GM18519 (cell line): ENCODE results near the gene ZNRF1.
"Not testable (repeated sequence)": the region's sequence is repeated elsewhere in the genome, so short reads cannot be mapped to it uniquely, and the experiment has no call there.

ENCODE experiments used
- ATAC-seq: cut with Tn5 transposase; IDR thresholded peaks from one replicate; pipeline ENCODE4 v1.9.1; 2021; ENCODE audit warnings: mild to moderate bottlenecking, moderate library complexity; ENCODE audit not compliant: unreplicated experiment, low FRiP score

The ZNRF1 gene

DNA sequence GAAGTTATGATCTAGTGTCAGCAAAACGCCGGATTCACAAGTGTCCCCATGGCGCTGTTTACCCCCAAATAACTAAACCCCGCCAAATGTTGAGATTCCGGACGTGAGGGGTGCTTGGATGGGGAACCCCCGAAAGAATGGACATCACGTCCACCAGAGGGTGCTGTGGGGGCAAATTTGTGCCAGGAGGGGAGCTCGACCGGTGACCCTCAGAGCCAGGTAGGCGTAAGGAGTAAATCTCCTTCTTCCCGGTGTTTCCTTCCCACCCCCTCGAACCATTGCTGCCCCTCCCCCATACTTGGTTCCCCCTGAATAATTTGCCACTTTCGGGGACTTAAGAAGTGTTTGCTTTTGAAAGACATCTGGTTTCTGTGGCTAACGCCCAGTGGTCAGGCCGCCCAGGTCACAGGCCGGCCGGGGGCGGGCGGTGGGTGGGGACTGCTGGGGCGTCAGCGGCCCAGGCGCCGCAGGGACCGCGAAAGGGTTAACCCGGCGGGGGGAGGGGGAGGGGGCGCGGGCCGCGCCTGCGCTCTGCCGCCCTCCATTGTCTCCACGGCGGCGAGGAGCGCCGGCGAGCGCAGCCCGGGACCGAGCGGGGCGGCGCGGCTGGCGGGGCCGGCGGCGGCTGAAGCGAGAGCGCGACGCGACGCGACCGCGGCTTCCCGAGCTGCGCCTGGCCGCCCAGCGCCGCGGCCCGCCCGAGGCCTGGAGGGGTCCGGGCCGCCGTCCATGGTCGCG, at the start of gene ZNRF1:
Gene ZNRF1, plus strand, starts transcription at position 544 of the 738 bp plus-strand sequence. CDS start 648 bp downstream, outside the sequence.
- ATAC-seq, result peak; percentile 41

- no peak for ATAC-seq
These were observed 49.5 kb upstream of the ZNRF1 start for GRCh38 chr16:74949309-74949708.

DNA sequence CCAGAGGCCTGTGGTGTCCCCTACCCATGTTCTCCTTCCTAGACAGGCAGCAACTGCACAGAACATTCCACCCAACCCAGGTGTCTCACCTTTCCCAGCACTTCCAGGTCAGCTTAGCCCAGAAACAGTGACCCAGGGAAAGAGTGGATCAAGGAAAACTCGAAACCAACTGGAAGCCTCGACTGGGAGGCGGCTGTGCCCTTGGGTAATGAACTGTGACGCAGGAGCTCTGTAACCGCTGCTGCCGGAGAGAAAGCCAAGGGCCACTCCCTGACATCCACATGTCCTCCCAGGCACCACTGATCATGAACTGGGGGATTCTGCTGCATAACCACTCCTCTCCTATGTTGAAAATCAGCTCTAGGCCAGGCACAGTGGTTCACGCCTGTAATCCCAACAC, 48.3 kb upstream of the ZNRF1 start:
- ATAC-seq, result no peak

DNA sequence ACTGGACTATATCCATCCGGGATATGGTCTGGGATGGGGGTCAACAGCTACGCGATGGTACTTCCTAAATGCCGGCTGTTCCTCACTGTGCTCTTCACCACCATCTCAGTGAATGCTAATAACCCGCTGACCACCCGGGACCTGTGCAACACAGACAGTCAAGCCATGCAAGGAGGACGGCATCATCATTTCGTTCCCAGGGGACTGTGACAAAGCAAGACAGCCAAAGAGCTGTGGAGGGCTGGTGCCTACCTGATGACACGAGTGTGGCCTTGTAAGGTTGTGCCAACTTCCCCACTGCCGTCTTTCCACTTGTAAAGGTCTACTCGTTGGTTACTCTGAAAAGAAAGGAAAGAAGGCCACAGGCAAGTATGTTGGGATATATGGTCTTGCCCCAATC, 47.6 kb upstream of the ZNRF1 start:
- ATAC-seq, result no peak

DNA sequence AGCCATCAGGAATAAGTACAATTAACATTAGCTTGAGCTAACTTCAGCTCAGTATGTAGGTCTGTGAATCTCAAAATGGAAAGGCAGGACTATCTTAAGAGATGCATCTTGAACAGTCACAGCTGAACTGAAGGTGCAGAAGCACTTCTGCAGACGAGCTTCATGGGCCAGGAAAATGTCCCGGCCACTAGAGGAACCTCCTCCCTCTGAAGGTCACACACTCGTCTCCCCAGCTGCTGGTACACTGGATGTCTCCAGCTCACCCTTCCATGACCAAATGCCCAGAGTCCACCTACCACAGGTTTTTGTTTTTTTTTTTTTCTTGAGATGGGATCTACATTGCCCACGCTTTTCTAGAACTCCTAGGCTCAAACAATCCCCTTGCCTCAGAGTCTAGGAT, 47.1 kb upstream of the ZNRF1 start:
- no peak for ATAC-seq

- no peak for ATAC-seq
These were observed 44.1 kb upstream of the ZNRF1 start for GRCh38 chr16:74954763-74955162.

- ATAC-seq, result no peak
These were observed 25.5 kb upstream of the ZNRF1 start for GRCh38 chr16:74973304-74973703.

- no peak for ATAC-seq
These were observed 23.2 kb upstream of the ZNRF1 start for GRCh38 chr16:74975591-74975990.

- no peak for ATAC-seq
These were observed 16.6 kb upstream of the ZNRF1 start for GRCh38 chr16:74982256-74982655.

DNA sequence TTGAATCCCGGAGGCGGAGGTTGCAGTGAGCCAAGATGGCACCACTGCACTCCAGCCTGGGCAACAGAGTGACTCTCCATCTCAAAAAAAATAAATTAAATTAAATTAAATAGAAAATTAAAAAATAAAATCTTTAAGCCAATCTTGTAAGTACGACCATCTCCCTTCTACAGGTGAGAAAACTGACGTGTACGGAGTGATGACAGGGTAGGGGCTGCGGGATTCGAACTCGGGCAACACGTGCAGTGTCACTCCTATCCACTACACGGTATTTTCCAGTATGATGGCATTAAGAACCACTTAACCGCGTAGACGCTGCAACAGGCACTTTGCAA, 14.7 kb upstream of the ZNRF1 start:
- no peak for ATAC-seq

DNA sequence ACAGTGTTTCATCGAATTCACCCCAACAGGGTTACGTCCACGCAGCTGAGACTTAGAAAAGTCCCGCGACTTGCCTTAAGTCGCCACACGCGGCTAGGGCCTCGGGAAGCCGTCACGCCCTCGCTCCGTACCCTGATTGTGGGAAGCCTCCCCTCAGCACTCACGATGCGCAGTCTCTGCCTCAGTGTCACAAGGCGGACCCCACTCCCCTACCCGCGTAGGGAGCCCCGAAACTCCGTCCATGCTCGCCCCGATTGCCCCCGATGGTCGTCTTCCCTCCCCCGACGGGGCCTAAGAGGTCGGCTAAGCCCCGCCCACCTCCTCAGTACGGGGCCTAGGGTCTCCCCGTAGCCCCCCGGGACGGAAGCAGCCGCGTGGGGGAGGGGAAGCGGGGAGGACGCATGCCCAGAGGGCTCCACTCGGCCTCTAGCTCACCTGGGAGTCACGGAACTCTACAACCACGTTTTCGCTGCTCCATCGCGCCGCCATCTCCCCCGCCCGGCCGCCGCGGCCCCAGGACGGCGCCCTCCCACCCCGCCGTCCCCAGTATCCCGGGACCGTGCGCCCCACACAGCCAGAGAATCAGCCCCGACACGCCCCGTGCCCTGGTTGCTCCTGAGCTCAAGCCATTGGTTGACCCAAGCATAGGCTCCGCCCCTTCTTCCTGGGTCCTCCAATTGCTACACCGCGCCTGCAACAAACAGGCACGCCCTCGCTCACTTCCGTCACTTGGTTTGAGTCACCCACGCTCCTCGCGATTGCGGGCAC, 14.1 kb upstream of the ZNRF1 start, which contains the start of gene WDR59:
Gene WDR59, minus strand, starts transcription at position 595 of the 768 bp plus-strand sequence. Its CDS starts 106 bp downstream, at position 489.
- peak; percentile 98 for ATAC-seq

- no peak for ATAC-seq
These were observed 11.7 kb upstream of the ZNRF1 start for GRCh38 chr16:74987027-74987681.

GRCh38 chr16:74989864-74990263, 9.0 kb upstream of the ZNRF1 start:
- not testable (repeated sequence) for ATAC-seq

- ATAC-seq, result no peak
These were observed 8.0 kb upstream of the ZNRF1 start for GRCh38 chr16:74990832-74991231.

- ATAC-seq, result no peak
These were observed 7.6 kb upstream of the ZNRF1 start for GRCh38 chr16:74991268-74991592.

DNA sequence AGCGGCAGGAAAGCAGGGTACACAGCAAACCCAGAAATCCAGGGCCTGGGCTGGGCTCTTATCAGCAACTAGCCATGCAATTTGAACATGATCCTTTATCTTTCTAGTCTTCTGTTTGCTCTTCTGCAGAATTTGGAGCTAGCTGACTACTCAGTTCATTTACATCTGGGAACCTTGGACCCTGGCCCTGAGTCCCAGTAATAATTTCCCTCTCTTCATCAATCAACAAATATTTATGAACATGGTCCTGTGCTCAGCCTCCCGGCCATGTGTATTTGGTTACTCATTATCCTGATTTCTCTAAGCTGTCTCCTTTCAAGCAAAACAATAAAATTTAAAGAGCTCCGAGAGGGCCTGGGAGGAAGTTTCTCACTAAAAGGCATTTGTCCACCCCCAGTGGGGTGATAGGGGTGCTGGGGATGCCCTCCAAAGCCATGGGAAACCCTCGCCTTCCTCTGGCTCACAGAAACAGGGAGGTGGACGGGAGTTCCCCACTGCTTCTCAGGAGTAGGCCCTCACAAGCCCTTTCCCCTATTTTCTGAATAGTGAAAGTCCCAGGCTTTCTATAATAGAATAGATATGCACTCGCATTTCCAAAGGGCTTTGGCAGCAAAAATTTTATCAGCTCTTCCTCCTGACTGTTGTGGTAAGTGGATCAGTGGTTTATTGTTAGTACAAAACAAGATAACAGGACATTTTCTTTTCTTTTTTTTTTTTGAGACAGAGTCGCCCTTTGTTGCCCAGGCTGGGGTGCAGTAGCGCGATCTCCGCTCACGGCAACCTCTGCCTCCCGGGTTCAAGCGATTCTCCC, 7.0 kb upstream of the ZNRF1 start:
- no peak for ATAC-seq

- ATAC-seq, result no peak
These were observed 2.8 kb upstream of the ZNRF1 start for GRCh38 chr16:74995986-74996385.

- ATAC-seq, result no peak
These were observed 1.8 kb upstream of the ZNRF1 start for GRCh38 chr16:74997042-74997491.

DNA sequence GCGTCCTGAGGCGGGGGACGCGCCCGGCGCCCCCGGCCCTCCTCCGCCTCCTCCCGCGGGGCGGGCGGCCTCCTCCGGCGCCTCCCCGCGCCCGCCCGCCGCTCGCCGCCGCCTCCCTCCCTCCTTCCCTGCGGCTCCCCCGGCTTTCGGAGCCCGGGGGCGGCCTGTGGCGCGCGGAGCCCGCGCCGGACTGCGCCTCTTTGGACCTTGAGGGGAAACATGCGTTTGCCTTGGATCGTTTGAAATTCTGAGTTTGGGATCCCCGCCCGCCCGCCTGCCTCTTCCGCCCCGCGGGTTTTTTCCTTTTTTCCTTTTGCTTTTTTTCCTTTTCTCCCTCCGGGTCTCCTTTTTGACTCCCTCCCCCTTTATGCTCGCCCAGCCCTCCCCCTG, 390 bp downstream of the ZNRF1 start:
- no peak for ATAC-seq

- ATAC-seq, result no peak
These were observed 1.0 kb downstream of the ZNRF1 start for GRCh38 chr16:74999609-75000480.
